Stimulated activated CD8-positive, alpha-beta memory T cell treated with anti-CD3 and anti-CD28 coated beads, Interleukin-7, amount 100 ng/mL, for 48 hours (primary cell): ENCODE data around the gene IGSF21.

Experiments
- DNase-seq, 2 donors: peaks; one replicate each; pipeline ENCODE4 v3.0.0-alpha.2; 2020; ENCODE audit warnings: low read depth in 1 of 2; ENCODE audit errors: extremely low read depth in 1 of 2

IGSF21 gene

DNA sequence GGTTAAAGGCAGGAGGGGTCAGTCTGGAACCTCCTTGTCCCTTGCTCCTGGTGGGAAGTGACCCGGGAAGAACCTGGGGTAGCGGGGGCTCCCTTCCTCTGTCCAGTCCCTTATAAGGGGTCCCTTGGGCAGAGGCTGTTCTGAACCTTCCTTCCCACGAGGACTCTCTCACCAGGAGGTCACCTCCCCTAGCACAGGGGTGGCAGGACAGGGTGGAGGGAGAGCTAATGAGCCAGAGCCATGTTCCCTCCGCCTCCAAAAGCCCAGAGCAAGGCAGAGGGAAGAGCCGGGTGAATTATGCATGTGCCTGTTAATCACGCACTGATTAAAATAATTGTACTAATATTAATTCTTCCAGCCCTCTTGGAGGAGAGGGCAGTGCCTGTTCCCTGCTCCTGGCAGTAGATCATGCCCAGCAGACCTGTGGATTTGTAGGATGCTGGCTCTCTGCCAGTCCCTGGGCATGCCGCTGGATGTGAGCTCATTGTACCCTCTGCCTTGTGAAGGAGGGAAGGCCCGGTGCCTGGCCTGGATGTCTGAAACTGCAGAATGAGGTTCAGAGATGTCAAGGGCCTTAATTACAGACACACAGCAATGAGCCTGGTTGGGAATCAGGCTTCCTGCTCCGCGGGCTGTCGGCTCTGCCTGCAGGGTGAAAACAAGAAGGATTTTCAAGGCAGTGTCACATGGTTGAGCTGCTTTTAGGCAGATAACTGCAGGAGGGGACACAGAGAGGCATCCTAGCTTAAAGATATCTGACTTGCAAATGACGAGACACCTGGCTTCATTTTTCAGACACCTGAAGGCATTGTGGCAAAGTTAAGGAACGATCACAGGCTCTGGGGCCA lies 68.2 kb downstream of the IGSF21 start:
- no peak for DNase-seq

DNA sequence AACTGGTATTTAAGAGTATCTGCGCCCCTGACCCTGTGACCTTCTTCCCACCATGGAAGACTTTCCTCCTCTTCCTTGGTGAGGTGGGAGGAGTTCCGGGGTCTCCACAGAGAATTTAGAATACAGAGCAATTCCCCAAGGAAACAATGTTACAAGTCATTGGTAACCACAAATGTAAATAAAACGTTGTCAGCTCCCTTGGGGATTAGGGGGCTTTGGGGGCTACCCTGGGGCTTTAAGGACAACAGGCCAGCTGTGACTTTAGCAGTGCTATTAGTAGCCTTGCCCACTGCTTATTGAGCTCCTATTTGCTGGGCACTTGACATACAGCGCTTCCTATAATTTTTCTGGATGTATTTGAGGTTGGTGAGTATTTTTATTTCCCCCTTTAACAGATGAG lies 69.0 kb downstream of the IGSF21 start:
- no peak for DNase-seq

DNA sequence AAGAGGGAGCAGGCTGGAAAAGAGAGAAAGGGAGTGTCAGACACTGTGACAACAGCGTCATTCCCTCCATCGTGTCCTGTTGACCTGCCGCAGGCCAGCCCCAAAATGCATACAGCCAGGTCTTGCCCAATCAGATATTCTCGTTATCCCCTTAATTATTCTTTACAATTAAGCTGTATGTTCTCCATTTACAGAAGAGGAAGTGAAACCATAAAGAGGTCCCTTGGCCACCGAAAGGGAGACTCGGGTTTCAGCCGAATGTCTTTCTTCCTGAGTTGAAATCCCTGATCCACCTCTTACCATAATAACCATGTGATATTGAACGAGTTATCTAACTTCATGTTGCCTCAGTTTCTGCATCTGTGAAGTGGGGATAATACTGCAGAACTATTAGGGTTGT lies 70.5 kb downstream of the IGSF21 start:
- DNase-seq = no peak

DNA sequence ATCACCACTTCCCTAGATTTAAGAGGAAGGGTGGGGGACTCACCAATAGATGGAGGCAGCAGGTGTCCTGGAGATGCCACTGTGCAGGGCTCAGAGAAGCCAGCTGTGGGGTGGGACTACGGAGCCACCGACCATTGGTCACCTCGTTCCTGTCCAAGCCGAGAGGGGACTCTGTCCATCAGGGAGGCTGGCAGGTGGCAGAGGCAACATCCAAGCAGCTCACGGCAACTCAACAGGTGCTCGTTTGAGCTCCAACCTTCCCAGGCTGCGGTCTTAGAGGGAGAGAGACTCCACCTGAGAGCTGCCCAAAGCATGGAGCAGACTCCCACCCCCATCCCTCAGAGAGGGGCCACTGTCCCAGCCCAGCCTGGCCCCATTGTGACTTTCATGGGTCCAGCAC lies 71.4 kb downstream of the IGSF21 start:
- DNase-seq = no peak

DNA sequence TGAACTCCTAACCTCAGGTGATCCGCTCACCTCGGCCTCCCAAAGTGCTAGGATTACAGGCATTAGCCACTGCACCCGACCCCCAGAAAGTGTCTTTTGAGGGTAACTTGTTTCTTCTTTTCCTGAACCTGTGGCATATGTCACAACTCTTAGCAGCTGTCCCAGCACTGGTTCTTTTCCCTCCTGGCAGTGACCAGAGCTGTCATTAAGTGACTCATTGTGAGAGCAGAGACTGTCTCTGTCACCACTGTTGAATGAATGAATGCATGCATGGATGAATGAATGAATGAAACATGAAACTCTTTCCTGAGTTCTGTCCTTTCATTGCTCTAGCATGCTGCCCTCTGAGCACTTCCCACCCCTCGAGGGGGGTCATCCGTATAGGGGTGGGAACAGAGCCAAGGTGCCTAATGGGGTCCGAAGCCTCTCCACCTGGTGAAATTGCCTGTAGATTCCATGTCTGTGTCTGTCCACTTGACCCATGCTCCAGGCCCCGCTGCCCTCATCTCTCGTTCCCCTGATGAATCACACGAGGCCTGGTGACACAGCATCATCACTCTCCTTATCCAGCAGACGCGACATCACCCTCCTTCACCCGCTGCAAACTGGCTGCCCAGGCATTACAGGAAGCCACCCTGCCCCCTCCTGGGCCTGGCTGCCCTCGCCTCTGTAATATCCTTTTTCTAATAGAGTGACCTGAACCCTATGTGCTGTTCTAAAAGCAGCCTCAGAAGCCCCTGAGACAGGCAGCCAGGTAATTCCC lies 75.0 kb downstream of the IGSF21 start:
- no peak for DNase-seq

DNA sequence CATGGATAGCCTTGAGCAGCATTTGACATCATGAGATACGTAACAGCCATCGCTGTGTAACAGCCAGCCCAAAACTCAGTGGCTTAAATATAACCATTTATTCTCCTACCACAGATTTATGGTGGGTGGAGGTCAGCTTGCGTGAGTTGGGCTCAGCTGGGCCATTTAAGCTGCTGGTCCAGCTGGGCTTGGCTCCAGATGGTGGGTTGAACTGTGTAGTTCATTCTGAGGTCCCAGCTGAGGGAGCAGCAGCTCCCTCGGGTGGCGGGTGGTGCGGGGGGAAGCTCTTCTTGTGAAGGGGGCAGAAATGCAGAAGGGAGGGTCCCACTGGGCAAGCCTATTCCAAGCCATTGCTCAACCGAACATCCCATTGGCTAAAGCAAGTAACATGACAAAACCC lies 75.9 kb downstream of the IGSF21 start:
- no peak for DNase-seq

DNA sequence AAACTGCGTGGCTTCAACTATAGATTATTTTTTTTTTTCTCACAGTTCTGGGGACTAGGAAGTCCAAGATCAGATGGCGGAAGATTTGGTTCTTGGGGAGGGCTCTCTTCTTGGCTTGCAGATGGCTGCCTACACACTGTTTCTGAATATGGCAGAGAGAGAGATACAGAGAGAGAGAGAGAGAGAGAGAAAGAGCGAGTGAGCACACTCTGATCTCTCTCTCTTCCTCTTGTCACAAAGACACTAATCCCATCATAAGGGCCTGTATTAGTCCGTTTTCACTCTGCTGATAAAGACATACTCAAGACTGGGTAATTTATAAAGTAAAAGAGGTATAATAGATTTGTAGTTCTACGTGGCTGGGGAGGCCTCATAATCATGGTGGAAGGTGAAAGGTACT lies 79.5 kb downstream of the IGSF21 start:
- DNase-seq = no peak

DNA sequence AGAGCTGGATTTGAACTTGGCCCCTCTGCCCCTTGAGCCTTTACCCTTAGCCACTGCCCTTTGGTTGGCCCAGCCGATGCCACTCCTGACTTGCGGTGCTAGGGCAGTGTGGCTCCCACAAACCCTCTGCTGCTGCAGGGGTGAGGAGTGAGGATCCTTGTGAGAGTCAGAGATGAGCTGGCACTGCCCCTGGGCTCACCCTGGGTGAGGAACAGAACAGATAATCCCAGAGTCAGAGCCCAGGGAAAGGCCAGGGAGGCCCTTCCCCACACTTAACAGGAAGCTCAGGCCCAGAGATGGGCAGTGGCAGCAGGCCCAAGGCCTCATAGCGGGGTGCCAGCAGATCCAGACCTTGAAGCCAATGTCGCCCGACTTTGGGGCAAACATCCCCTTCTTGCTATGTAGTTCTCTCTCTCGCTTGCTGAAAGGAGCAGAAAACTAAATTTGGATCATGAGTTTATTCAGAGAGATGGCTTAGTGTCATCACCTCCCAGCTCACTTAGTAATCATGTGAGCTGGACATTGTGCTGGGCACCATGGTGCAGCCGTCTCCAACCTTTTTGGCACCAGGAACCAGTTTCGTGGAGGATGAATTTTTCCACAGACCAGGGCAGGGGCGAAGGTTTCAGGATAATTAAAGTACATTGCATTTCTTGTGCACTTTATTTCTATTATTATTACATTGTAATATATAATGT lies 81.4 kb downstream of the IGSF21 start:
- no peak for DNase-seq

DNA sequence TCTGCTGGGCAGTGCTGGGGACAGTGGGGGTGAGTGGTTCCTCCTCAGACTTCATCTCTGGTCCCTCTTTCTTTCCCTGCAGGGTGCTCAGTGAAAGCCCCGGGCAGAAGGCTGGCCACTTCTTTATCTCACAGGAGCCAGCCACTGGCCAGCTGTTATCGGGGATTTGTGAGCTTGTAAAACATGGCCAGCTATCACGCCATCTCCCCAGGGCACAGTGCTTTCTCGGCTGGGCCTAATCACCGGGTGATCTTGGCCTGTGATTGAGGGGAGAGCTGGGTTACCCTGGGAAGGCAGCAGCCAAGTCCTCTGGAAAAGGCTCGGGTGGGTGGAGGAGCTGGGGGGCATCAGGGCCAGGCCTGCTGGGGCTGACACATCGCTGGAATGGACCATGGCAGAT lies 83.0 kb downstream of the IGSF21 start:
- no peak for DNase-seq

DNA sequence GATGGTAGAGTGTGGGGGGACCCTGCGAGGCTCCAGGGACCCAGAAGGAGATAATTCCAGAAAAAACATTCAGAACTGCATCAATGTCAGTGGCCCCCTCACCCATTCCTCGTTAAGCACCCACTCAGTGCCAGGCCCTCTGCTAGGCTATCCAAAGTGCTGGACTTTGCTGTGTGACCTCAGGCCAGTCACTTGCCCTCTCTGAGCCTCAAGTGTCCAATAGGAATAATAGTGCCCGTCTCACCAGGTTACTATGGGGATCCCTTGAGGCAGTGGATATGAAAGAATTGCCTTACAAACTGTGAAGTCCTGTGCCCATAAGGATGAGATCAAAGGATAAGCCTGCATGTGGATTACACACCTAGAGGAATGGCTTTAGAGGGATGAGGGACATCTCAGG lies 83.4 kb downstream of the IGSF21 start:
- no peak for DNase-seq

DNA sequence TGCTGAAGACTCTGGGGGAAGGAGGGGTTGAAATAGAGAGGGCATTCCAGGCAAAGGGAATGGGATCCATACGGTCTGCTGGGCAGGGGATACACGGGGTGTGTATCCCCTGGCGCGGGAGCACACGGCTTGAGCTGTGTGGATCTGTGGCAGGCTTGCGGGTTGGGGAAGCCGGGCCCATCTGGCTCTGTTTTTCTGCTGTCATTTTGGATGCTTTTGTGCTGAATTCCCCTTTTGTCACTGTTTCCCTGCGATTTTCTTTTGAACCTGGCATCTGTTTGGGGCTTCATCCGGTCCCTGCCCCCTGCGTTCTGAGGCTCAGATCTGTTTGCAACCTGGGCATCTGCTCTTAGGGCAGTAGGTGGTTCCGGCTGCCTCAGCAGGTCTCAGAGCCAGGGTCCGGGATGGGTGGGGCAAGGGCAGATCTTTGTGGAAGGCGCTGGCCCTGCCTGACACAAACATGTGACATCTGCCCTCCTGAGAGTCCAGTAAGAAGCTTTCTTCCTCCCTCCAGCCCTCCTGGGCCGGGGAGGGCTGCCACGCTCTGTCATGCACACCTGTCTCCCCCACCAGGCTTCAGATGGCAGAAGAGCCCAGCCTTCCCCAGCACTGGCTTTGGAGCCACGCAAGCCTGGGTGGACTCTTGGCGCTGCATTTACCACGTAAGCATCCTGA lies 84.0 kb downstream of the IGSF21 start:
- DNase-seq = no peak

DNA sequence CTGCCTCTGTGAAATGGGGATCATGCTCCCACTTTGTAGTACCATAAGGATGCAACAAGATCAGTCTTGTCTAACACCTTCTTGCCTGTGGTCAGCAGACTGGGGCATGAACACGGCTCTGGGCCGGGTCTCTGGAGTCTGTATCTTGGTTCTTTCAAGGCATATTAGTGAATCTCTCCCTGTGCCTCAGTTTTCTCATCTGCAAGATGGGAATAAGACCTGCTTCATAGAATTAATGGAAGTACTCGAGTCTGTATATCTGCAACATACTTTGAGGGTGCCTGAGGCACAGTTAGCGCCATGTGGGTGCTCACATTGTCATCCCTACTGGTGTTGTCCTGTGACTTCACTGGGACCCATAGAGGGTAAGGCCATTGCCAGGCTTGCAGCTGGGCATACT lies 84.6 kb downstream of the IGSF21 start:
- no peak for DNase-seq

DNA sequence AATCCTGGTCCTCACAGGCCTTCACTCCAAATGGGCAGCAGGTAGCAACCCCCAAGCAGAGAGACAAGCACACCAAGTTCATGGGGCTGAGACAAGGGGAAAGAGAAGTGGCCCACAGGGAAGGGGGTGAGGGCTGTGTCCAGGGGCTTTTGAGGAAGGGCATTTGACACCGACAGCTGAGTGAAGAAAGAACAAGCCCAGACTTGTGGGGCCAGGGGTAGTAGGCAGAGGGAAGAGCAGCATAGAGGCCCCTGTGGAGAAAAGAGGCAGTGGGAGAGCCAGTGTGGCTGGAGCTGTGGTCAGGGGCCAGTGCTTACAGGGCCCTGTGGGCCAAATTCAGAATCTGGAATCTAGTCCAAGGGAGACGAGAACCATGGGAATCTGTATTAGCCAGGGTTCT lies 85.4 kb downstream of the IGSF21 start:
- no peak for DNase-seq

DNA sequence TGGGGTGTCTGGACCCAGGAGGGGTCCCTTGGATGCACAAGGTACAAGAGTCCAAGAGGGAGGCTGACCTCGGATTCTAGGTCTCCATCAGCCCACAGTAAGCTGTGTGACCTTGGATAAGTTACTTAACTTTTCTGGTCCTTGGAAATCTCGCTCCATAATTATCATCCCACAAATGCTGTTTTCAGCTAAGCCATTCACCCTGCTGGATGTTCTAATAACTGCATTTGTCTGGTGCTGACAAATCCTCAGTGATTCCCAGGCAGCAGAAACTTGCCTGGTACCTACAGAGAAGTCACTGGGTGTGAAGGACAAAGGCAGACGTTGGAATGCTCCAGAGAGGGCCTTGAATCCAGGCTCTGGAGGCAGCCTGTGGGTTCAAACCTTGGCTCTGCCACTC lies 89.7 kb downstream of the IGSF21 start:
- DNase-seq = no peak

DNA sequence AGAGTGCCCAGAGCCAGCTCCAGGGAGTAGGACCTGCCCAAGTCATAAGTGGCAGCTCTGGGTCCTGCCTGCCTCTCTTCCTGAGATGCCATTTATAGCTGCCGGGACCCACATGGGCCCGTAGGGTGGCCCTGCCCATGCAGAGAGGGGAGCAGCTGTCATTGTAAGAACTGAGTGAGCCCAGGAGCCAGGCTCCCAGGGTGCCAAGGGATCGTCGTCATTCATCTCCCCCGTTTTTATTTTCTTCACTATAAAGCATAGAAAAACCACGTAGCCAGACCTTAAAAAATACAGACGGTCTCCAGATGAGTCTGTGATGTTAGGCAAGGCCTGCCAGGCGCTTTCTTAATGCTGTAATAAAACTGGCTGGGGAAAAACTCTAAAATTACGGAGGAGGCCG lies 90.7 kb downstream of the IGSF21 start:
- DNase-seq = no peak

DNA sequence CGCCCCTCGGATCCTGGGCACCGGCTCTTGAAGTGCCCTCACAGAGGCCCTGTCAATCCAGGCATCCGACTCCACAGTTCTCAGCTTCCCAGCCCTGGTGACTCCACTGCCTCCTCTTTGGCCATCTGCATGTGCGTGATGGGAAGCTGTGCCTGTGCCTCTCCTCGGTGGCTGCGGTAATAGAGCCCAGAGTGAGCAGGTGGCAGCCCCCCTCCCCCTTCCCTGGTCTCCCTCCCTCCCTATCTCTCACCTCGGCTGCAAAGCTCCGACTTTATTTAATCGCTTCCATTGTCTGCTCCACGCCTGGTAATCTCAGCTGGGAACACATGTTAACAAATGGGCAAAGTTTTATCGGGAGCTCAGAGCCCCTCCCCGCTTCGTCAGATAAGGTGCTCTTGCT lies 91.9 kb downstream of the IGSF21 start:
- no peak for DNase-seq

DNA sequence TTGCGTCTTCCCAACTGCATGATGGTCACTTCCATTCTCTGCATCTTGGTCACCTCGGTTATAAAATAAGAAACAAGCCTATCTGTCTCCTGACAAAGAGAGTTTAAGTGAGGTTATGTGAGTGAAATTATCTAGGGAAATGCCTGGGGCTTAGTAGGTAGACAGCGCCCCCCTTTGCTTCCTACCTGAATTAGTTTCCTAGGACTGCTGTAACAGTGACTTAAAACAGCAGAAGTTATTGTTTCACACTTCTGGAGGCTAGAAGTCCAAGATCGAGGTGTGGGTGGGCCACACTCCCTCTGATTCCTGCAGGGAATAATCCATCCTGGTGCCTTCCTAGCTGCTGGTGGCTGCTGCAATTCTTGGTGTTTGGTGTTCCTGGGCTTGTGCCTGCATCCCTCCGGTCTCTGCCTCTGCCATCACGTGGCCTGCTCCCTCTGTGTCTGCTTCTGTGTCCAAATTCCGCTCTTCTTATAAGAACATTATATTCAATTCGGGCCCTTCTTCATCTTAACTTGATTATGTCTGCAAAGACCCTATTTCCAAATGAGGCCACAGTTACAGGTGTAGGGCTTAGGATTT lies 92.6 kb downstream of the IGSF21 start:
- no peak for DNase-seq

DNA sequence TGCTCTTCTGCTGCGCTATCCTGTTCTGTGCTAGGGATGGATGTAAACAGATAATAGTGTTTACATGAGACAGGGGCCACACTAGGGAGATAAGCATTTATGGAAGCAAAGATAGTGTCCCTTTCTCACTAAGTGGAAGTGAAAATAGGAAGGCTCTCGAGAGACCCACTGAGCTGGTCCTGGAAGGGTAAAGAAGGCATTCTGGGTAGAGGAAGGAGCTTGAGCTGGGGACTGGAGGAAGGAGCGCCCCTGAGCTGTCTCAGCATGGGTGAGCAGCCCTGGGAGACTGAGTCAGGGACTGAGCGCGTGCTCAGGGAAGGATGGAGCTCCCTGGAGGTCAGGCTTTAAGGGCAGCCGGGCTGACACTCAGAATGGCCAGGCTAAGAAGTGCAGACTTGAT lies 93.3 kb downstream of the IGSF21 start:
- no peak for DNase-seq

DNA sequence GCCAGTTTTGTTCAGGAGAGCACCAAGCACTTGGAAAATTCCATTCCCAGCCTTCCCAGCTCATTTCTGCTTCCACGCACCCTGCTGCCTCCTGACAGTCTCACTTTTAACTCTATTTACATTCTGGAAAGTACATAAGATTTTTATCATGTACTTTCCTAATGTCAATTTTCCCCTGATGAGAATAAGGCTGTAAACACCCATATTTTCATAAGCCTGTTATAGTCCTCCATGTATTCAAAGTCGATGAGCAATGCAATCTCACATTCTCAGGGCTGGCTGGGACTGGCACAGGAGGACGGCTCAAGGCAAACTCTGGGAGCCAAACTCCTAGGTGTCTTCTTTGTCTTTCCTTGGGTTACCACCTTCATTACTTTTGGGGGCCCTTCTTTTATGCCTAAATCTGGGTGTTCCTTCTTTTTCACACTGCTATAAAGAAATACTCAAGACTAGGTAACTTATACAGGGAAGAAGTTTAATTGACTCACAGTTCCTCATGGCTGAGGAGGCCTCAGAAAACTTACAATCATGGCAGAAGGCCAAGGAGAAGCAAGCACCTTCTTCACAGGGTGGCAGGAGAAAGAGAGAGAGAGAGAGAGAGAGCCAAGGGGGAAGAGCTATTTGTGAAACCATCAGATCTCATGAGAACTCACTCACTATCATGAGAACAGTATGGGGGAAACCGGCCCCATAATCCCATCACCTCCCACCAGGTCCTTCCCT lies 94.6 kb downstream of the IGSF21 start:
- no peak for DNase-seq

DNA sequence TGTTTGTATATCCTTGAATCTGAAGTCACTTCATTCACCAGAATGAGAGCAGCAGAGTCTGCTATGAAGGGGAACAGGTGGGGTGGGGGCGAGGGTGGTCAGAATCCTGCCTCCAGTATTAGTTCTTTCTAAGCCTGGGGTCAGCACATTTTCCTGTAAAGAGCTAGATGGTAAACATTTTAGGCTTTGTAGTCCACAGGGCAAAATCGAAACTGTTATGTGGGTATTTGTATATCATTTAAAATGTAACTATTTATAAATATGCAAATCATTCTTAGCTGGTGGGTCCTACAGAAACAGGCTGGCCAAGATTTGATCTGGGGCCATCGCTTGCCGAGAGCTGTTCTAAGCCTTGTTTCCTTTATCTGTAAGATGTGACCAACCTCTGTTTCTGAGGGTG lies 96.0 kb downstream of the IGSF21 start:
- DNase-seq = no peak
